GM12874 (cell line): ENCODE data around the gene SCD5.

ENCODE experiments used
- TF ChIP-seq, protein P1 (sequence below): IDR thresholded peaks from 2 replicates; pipeline ENCODE4 v1.5.1; 2011; ENCODE audit warnings: low read depth, mild to moderate bottlenecking, control low read depth, low read length, moderate library complexity; ENCODE audit not compliant: insufficient read depth

The SCD5 gene

GRCh38 chr4:82782626-82783345, 15.8 kb downstream of the SCD5 start:
- TF ChIP-seq, protein P1, sequence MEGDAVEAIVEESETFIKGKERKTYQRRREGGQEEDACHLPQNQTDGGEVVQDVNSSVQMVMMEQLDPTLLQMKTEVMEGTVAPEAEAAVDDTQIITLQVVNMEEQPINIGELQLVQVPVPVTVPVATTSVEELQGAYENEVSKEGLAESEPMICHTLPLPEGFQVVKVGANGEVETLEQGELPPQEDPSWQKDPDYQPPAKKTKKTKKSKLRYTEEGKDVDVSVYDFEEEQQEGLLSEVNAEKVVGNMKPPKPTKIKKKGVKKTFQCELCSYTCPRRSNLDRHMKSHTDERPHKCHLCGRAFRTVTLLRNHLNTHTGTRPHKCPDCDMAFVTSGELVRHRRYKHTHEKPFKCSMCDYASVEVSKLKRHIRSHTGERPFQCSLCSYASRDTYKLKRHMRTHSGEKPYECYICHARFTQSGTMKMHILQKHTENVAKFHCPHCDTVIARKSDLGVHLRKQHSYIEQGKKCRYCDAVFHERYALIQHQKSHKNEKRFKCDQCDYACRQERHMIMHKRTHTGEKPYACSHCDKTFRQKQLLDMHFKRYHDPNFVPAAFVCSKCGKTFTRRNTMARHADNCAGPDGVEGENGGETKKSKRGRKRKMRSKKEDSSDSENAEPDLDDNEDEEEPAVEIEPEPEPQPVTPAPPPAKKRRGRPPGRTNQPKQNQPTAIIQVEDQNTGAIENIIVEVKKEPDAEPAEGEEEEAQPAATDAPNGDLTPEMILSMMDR: no peak

DNA sequence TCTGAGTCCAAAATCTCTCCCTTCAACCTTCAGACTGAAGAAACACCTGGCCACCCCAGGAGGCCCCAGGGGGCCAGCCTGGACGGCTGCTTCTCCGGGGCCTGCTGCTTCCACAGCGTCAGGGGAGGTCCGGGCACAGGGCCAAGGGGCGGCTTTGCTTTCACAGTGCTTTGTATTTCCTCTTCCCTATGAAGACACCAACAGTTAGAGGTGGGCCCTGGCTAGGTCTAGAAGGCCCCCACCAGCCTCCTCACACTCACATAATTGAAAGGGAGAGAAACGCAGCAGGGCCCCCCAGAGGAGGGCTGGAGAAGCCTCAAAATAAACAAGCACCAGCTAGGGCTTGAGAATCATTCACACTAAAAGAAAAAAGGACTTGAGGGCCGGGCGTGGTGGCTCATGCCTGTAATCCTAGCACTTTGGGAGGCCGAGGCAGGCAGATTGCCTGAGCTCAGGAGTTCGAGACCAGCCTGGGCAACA, 17.8 kb downstream of the SCD5 start:
- TF ChIP-seq, protein P1: no peak

DNA sequence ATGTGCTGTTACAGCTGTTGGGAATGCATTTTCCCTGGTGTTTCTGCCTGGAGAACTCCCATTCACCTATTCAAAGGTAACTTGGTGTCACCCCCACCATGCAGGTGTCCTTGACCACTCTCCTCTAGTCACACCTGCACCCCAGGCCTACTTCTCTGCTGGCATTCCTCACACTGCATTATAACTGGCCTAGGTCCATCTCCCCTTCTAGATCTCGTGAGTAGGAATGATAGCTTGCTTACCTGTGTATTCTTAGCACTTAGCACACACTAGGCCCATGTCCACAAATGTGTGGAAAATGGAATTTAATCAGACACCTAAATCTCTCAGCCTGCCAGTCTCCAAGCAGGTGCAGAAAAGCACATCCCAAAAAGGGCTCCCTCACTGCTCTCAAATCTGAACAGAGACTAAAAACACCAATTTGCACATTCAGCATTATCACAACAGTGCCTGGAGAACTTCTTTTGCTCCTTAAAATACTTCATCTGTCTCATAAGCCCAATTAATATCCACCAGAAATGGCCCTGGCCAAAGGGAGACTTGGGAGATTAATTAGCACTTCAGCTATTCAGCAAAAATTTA, 18.3 kb downstream of the SCD5 start:
- TF ChIP-seq, protein P1: no peak

DNA sequence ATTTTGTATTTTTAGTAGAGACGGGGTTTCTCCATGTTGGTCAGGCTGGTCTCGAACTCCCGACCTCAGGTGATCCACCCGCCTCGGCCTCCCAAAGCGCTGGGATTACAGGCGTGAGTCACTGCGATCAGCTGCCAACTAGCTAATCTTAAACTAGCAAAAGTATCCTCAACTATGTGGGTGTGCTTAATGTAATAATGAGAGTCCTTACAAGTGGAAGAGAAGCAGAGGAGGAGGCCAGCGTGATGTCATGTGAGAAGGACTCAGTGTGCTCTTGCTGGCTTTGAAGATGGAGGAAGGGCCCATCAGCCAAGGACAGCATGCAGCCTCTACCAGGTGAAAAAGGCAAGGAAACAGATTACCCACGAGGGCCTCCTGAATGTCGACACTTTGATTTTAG, 19.6 kb downstream of the SCD5 start:
- TF ChIP-seq, protein P1: no peak

- TF ChIP-seq, protein P1: no peak
Observed at GRCh38 chr4:82777857-82778525, 20.6 kb downstream of the SCD5 start.

GRCh38 chr4:82776925-82777542, 21.6 kb downstream of the SCD5 start:
- TF ChIP-seq, protein P1: no peak

DNA sequence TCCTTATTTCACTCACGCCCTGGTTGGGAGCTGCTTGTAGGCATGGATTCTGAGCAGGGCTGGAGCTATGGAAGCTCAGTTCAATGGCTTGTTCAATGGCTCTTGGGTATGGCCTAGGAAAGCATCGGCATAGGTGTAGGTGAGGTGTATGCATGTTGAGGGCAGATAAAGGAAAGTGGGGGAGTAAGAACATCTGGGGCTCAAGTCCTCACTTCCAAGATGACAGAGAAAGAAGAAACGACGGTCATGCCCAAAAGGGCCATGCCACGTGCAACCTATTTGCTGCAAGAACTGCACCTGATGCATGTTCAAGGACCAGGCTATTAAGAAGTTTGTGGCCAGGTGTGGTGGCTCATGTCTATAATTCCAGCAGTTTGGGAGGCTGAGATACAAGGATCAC, 23.4 kb downstream of the SCD5 start:
- TF ChIP-seq, protein P1: no peak
